H1 (cell line): ENCODE results near the gene TBC1D10A.

ENCODE experiments used
- CEBPB ChIP-seq: IDR thresholded peaks from 2 replicates; pipeline ENCODE4 v1.6.1; 2012; ENCODE audit warnings: low read depth, low read length
- CREB1 ChIP-seq: IDR thresholded peaks from 2 replicates; pipeline ENCODE4 v1.6.1; 2012; ENCODE audit warnings: inconsistent platforms
- EP300 ChIP-seq, 2 experiments: IDR thresholded peaks; 1 replicate in 1 of 2; 2 replicates in 1 of 2; pipeline ENCODE4 v1.6.1; 2011 to 2012; ENCODE audit warnings: low read depth in 2 of 2, low read length in 2 of 2, mild to moderate bottlenecking in 2 of 2, borderline replicate concordance in 1 of 2, inconsistent platforms in 1 of 2, moderate library complexity in 1 of 2
- EZH2 ChIP-seq: fragments of 200-600 bp; sonication (generic); IDR thresholded peaks from 2 replicates; pipeline ENCODE4 v1.7.1; 2012; ENCODE audit warnings: low read depth, mild to moderate bottlenecking, moderate library complexity, low read length, inconsistent platforms; ENCODE audit not compliant: severe bottlenecking
- JUND ChIP-seq: IDR thresholded peaks from 2 replicates; pipeline ENCODE4 v1.6.1; 2011; ENCODE audit warnings: mild to moderate bottlenecking, improper control_type of control experiment, low read length
- POLR2A ChIP-seq, 2 experiments: IDR thresholded peaks; 1 replicate in 1 of 2; 2 replicates in 1 of 2; pipeline ENCODE4 v1.6.1; 2011; ENCODE audit warnings: low read depth in 2 of 2, low read length in 2 of 2, mild to moderate bottlenecking in 2 of 2; ENCODE audit errors: control extremely low read depth in 1 of 2
- POLR2AphosphoS5 ChIP-seq: IDR thresholded peaks from 2 replicates; pipeline ENCODE4 v1.6.1; 2011; ENCODE audit warnings: low read depth, low read length
- TAF7 ChIP-seq: optimal IDR thresholded peaks from 2 replicates; pipeline ENCODE3; 2011; ENCODE audit warnings: low read depth, mild to moderate bottlenecking, inconsistent platforms, low read length, moderate library complexity, borderline replicate concordance
- TBP ChIP-seq: IDR thresholded peaks from 2 replicates; pipeline ENCODE4 v1.6.1; 2011; ENCODE audit warnings: low read depth, low read length, improper control_type of control experiment
- TEAD4 ChIP-seq: IDR thresholded peaks from 2 replicates; pipeline ENCODE4 v1.6.1; 2012; ENCODE audit warnings: low read depth, low read length, inconsistent platforms, mixed read lengths
- YY1 ChIP-seq: IDR thresholded peaks from 2 replicates; pipeline ENCODE4 v1.6.1; 2011; ENCODE audit warnings: low read depth, mild to moderate bottlenecking, low read length
- TF ChIP-seq, protein P1 (sequence below), 3 experiments: IDR thresholded peaks; 1 replicate in 2 of 3; 2 replicates in 1 of 3; pipeline versions ENCODE4 v1.5.1 to v1.6.1; 2011; ENCODE audit warnings: low read length in 3 of 3, mild to moderate bottlenecking in 3 of 3, inconsistent platforms in 2 of 3, low read depth in 1 of 3, moderate library complexity in 1 of 3; ENCODE audit not compliant: insufficient read depth in 1 of 3; ENCODE audit errors: control extremely low read depth in 1 of 3
- TF ChIP-seq, protein P2 (sequence below): IDR thresholded peaks from 2 replicates; pipeline ENCODE4 v1.6.1; 2012; ENCODE audit warnings: inconsistent platforms
- TF ChIP-seq, protein P3 (sequence below): IDR thresholded peaks from 2 replicates; pipeline ENCODE4 v1.6.1; 2011; ENCODE audit warnings: low read length, improper control_type of control experiment

DNA sequence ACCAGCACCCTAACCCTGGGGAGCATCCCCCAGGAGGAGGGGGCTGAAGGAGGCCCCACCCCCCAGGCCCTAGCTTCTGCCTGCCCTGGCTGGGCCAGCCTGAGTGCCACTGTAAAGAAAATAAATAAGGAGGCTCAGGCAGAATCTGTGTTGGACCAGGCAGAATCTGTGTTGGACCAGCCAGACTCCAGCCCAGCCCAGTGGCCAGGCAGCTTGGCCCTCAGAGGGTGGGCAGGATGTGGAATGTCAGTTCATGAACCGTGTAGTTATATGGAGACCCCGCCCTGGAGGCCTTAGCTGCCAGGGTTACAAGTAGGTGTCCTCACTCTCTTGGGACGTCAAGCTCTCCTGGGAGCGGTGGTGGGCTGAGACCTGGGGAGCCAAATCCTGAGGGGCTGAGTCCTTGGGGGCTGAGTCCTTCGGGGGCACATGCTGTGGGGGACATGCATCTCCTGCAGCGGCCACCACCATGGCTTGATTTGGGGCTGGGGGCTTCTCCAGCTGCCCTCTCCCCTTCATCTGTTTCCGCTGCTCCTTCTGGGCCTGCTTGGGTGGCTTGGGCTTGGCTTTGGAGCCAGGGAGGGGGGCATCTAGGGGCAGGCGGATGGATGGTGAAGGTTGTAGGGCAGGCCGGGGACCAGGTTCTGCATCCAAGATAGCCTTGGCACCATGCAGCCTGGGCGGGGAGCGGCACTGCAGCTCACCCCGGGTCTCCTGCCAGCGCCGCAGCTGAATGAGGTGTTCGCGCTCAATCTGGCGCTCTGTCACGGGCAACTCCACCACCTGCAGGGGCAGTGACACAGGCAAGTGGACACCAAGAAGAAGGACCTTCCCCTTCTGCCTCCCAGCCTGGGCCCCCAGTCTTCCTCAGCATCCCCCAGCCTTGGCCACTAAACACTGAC, 34.4 kb downstream of the TBC1D10A start:
- TF ChIP-seq TBP (no peak), TAF7 (no peak), EP300 (IDR thresholded peaks at IDR 0.05; ENCODE audit: borderline replicate concordance in 1 of 2, low read depth in 2 of 2, low read length in 2 of 2) (no peak), EZH2 (no peak), POLR2AphosphoS5 (no peak), CEBPB (no peak), CREB1 (no peak), POLR2A (IDR thresholded peaks at IDR 0.05; ENCODE audit: control extremely low read depth in 1 of 2, low read depth in 2 of 2, low read length in 2 of 2) (no peak), JUND (no peak), YY1 (no peak), TEAD4 (no peak)
- TF ChIP-seq, protein P1, sequence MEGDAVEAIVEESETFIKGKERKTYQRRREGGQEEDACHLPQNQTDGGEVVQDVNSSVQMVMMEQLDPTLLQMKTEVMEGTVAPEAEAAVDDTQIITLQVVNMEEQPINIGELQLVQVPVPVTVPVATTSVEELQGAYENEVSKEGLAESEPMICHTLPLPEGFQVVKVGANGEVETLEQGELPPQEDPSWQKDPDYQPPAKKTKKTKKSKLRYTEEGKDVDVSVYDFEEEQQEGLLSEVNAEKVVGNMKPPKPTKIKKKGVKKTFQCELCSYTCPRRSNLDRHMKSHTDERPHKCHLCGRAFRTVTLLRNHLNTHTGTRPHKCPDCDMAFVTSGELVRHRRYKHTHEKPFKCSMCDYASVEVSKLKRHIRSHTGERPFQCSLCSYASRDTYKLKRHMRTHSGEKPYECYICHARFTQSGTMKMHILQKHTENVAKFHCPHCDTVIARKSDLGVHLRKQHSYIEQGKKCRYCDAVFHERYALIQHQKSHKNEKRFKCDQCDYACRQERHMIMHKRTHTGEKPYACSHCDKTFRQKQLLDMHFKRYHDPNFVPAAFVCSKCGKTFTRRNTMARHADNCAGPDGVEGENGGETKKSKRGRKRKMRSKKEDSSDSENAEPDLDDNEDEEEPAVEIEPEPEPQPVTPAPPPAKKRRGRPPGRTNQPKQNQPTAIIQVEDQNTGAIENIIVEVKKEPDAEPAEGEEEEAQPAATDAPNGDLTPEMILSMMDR (IDR thresholded peaks at IDR 0.05; ENCODE audit: control extremely low read depth in 1 of 3, insufficient read depth in 1 of 3, low read depth in 1 of 3, low read length in 3 of 3) = no peak
- TF ChIP-seq, protein P2, sequence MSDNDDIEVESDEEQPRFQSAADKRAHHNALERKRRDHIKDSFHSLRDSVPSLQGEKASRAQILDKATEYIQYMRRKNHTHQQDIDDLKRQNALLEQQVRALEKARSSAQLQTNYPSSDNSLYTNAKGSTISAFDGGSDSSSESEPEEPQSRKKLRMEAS = no peak
- TF ChIP-seq, protein P3, sequence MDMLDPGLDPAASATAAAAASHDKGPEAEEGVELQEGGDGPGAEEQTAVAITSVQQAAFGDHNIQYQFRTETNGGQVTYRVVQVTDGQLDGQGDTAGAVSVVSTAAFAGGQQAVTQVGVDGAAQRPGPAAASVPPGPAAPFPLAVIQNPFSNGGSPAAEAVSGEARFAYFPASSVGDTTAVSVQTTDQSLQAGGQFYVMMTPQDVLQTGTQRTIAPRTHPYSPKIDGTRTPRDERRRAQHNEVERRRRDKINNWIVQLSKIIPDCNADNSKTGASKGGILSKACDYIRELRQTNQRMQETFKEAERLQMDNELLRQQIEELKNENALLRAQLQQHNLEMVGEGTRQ = no peak
